Measurements from ENCODE around the gene WNT9B. TPM values are rescaled to one million over a fixed set of nuclear protein-coding genes. Genes with fewer than 3 reads are reported as not detected.
"Not testable (repeated sequence)": the region's sequence is repeated elsewhere in the genome, so short reads cannot be mapped to it uniquely, and the experiment has no call there.

WNT9B gene
- total RNA-seq, 2 donors from 2014 or later = not detected

DNA sequence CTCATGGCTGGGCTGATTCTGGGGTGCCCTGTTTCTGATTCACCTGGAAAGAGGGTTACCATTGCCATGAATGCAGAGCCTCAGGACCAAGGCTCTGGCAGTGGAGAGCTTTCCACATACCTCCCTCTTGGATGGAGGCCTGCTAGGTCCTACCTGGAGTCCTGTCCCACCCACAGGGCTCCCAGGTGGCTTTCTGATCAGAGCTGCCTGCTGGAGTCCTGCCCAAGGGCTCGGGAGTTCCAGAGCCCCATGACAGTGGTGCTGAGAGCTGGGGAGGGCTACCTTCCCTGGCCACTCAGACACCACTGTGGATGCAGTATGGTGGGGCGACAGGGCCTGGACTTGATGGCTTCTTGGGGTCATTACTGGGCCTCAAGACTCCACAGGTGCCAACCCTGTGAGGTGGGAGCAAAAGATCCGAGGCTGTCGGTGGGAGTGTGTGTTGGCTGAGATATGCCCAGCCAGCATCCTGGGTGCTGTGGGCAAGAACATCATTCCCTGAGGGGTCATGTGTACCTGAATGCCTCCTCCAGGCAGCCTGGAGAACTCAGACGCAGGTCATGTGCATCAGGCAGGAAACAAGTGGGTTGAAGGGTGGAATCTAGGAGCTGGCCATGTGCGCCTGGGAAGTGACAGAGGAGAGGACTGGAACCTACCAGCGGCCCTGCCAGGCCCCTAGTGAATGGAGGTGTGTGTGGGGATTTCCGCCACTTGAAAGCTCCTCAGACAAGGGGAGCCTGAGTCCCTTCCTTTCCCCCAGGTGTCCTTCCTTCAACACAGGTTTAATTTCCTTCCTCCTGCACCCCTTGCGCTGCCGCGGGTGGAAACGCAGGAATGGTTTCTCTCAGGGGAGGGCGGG, 30.6 kb upstream of the WNT9B start:
- DNase-seq (no peak), ATAC-seq (no peak)
- intact Hi-C loops (cut with DNase I, micrococcal nuclease) = no loop called here

DNA sequence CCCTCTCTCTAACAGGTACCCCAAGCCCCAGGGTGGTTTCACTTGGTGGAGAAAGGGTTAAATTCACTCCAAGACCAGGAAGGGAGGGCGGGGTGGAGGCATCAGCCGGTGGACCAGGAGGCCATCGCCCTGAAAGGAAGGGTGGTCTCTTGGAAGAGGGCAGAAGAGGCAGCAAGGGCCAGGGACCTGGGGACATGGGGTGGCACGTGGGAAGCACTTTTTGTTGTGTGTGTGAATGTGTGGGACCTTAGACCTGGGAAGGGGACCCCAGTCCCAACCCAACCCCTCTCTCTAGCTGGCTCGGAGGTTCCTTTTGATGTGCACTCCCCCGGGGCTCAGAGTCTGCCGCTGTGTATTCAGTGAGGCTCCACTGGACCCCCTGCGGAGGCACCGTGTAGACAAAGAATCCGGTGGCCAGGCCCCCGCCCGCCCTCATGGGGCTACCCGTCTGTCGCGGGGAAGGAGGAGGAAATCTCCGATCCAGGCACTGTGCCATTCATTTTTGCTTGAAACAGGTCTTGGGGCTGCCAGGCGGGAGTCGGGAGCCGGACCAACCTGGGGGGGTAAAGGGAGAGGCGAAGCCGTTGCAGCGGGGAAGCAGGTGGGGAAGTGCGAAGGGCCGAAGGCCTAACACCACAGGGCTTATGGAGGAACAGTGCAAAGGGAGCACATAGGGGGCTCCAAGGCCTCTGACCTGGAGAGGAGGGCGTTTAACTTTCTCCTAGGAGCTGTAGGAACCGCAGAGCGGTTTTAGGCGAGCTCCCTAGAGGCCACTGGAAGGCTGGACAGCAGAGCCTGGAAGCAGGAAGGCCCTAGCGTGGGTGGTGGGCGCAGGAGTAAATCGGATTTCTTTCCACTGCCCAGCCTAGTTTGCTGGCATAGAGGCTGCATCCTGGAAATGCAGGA, 29.6 kb upstream of the WNT9B start:
- ATAC-seq = peak; percentile 14
- DNase-seq = no peak
- intact Hi-C loops (cut with DNase I, micrococcal nuclease) = no loop called here

DNA sequence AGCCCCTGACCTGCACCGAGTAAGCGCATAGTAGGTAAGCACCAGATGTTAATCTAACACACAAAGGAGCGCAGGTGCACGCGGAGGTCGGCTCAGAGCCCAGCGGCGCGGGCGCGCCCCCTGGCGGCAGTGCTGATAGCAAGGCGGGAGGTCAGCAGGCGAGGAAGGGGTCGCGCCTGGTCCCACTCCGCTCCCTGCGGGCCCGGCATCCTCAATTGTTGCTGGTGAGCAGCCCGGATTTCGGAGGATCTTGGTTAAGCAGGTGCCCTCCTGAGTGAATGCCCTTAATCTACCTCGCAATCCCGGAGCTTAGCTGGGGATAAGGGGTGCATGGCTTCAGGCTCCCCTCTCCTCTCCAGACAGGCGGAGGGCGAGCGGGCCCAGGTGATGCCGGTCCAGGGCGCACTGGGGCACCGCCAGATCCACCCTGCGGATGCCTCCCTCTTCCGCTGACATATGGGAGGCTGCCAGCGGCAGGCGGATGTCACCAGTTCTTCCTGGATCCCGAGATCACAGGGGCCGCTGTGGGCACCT, 28.9 kb upstream of the WNT9B start:
- DNase-seq = peak in 1 of 2 donors; percentile 47
- intact Hi-C loops (cut with DNase I, micrococcal nuclease) = no loop called here
- peak; percentile 78 for ATAC-seq

GRCh38 chr17:46823657-46824056, 27.7 kb upstream of the WNT9B start:
- intact Hi-C loops (cut with DNase I, micrococcal nuclease) = no loop called here
- ATAC-seq (no peak), DNase-seq (no peak)

DNA sequence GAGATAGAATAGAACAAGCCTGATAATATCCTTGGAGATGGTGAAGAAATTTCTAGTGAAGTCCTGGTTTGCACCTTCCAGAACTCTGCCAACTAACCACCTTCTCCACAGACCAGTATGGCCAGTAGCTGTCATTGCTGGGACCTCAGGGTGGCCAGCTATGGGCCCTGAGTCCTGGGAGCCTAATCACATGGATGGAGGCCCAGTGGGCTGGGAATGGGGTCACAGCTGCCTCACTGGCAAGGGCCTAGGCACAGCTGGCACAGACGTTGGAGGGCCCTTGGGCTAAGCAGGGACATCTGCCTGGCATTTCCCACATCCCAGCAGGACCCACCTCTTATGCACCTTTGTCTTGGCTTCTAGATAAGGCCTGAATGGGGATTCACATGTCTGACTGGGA, 25.3 kb upstream of the WNT9B start:
- ATAC-seq = no peak
- intact Hi-C loops (cut with DNase I, micrococcal nuclease) = no loop called here
- DNase-seq = no peak

GRCh38 chr17:46827274-46827673, 24.1 kb upstream of the WNT9B start:
- ATAC-seq = no peak
- intact Hi-C loops (cut with DNase I, micrococcal nuclease) = no loop called here
- DNase-seq = no peak

GRCh38 chr17:46831573-46832330, 19.6 kb upstream of the WNT9B start:
- DNase-seq (no peak), ATAC-seq (no peak)
- intact Hi-C loops (cut with DNase I, micrococcal nuclease) = no loop called here

GRCh38 chr17:46832331-46832821, 19.0 kb upstream of the WNT9B start:
- ATAC-seq = no peak
- intact Hi-C loops (cut with DNase I, micrococcal nuclease) = no loop called here
- no peak for DNase-seq

GRCh38 chr17:46832945-46833839, 18.2 kb upstream of the WNT9B start:
- ATAC-seq = no peak
- intact Hi-C loops (cut with DNase I, micrococcal nuclease) = no loop called here
- DNase-seq = no peak

- DNase-seq (no peak), ATAC-seq (no peak)
- intact Hi-C loops (cut with DNase I, micrococcal nuclease) = no loop called here
Measured at GRCh38 chr17:46833840-46834208, 17.6 kb upstream of the WNT9B start.

GRCh38 chr17:46834846-46835245, 16.5 kb upstream of the WNT9B start:
- intact Hi-C loops (cut with DNase I, micrococcal nuclease) = no loop called here
- DNase-seq (no peak), ATAC-seq (no peak)

- ATAC-seq (no peak), DNase-seq (no peak)
- intact Hi-C loops (cut with DNase I, micrococcal nuclease) = no loop called here
Measured at GRCh38 chr17:46836500-46836899, 14.9 kb upstream of the WNT9B start.

DNA sequence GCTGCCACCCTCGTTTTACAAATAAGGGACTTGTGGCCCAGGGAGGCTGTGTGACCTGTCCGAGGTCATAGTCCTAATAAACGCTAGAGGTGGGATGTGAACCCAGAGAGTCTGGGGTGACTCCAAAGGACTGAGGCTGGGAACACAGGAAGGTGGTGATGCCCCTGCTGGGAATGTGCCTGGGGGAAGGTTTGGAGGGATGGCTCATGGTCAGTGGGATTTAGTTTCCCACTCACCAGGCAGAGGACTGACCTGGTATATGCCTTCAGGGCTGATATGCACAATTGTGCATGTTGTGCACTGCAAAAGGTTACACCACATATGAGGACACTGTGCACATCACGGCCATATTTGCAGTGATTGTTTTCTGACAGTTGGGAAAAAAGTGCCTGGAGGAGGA, 13.9 kb upstream of the WNT9B start:
- DNase-seq (no peak), ATAC-seq (no peak)
- intact Hi-C loops (cut with DNase I, micrococcal nuclease) = no loop called here

DNA sequence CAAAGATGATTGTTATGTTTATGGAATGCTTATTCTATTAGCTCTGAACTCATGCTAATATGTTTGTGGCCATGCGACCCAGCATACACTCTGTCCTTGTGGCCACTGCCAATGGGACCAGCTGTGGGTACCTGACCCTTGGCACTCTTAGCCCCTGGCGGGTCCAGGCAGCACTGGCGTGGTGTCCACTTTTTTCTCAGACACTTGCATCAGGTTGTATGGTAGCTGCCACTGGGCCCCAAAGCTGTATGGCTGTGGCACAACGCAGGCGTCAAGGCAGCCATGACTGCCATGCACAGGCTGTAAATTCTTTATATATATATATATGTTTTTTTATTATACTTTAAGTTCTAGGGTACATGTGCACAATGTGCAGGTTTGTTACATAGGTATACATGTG, 12.2 kb upstream of the WNT9B start:
- no peak for ATAC-seq
- DNase-seq = no peak
- intact Hi-C loops (cut with DNase I, micrococcal nuclease) = no loop called here

GRCh38 chr17:46840596-46840995, 10.8 kb upstream of the WNT9B start:
- intact Hi-C loops (cut with DNase I, micrococcal nuclease) = loop anchor here in 1 of 2 donors (10.0 kb wide), 1 partner anchor 144 kb away; no protein-coding TSS in a partner anchor
- ATAC-seq = not testable (repeated sequence)

GRCh38 chr17:46841561-46842379, 9.6 kb upstream of the WNT9B start:
- ATAC-seq (peak; percentile 60), DNase-seq (peak in 1 of 2 donors; percentile 21)
- intact Hi-C loops (cut with DNase I, micrococcal nuclease) = loop anchor here in 1 of 2 donors (10.0 kb wide), 1 partner anchor 143 kb away; no protein-coding TSS in a partner anchor

More at GRCh38 chr17:46840596-46840995, 10.8 kb upstream of the WNT9B start:
- not testable (repeated sequence) for DNase-seq

DNA sequence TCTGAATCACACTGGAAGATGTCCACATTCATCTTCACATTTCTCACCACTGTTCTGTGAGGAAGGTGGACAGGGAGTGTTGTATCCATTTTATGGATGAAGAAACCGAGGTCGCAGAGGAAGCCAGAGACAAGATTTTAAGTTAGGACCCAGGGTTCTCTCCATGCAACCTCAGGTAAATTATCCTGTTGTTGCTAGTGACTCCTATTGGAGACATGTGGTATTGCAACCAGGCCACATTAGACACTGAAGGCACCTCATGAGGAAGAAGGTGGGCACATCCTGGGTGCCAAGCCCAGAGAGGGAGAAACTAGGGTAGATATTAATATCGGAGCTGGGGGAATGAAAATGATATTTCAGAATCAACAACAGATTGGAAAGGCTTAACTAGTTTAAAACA, 8.5 kb upstream of the WNT9B start:
- intact Hi-C loops (cut with DNase I, micrococcal nuclease) = loop anchor here in 1 of 2 donors (10.0 kb wide), 1 partner anchor 142 kb away; no protein-coding TSS in a partner anchor
- ATAC-seq = no peak
- no peak for DNase-seq

All from left colon (tissue), 2 donors.